Type B pancreatic cell (in vitro differentiated cells): ENCODE data around the gene CLEC2D. TPM values are rescaled to one million over a fixed set of nuclear protein-coding genes. Genes with fewer than 3 reads are reported as not detected.
"Not testable (repeated sequence)": the region's sequence is repeated elsewhere in the genome, so short reads cannot be mapped to it uniquely, and the experiment has no call there.

ENCODE experiments used
- DNase-seq: peaks from one replicate; pipeline ENCODE4 v3.0.0; 2021; ENCODE audit warnings: mixed read lengths; ENCODE audit not compliant: unreplicated experiment; ENCODE audit errors: extremely low spot score
- H3K27ac Mint-ChIP-seq: 2 replicates; pipeline ENCODE4 v1.8.0; 2021; ENCODE audit warnings: mild to moderate bottlenecking, mixed read lengths
- H3K27me3 Mint-ChIP-seq: 2 replicates; pipeline ENCODE4 v1.8.0; 2021; ENCODE audit warnings: mixed read lengths
- H3K36me3 Mint-ChIP-seq: 2 replicates; pipeline ENCODE4 v1.8.0; 2021; ENCODE audit warnings: mixed read lengths
- H3K4me1 Mint-ChIP-seq: one replicate; pipeline ENCODE4 v1.8.0; 2021; ENCODE audit warnings: mixed read lengths; ENCODE audit not compliant: unreplicated experiment
- H3K4me3 Mint-ChIP-seq: 2 replicates; pipeline ENCODE4 v1.8.0; 2021; ENCODE audit warnings: mild to moderate bottlenecking, mixed read lengths
- H3K9me3 Mint-ChIP-seq: 2 replicates; pipeline ENCODE4 v1.8.0; 2021; ENCODE audit warnings: mixed read lengths
- total RNA-seq: library from RNA; stranded (reverse); gene quantifications from 2 replicates; pipeline ENCODE4 v1.2.1, GENCODE V29; 2021; ENCODE audit warnings: low replicate concordance
- TF ChIP-seq, protein P1 (sequence below): fragments of 200-600 bp; sonication (generic); conservative IDR thresholded peaks from 2 replicates; pipeline ENCODE4 v1.5.0; 2021; ENCODE audit warnings: antibody characterized with exemption, mild to moderate bottlenecking

CLEC2D gene
- total RNA-seq, 1 donor from 2014 or later: 10.3 TPM

DNA sequence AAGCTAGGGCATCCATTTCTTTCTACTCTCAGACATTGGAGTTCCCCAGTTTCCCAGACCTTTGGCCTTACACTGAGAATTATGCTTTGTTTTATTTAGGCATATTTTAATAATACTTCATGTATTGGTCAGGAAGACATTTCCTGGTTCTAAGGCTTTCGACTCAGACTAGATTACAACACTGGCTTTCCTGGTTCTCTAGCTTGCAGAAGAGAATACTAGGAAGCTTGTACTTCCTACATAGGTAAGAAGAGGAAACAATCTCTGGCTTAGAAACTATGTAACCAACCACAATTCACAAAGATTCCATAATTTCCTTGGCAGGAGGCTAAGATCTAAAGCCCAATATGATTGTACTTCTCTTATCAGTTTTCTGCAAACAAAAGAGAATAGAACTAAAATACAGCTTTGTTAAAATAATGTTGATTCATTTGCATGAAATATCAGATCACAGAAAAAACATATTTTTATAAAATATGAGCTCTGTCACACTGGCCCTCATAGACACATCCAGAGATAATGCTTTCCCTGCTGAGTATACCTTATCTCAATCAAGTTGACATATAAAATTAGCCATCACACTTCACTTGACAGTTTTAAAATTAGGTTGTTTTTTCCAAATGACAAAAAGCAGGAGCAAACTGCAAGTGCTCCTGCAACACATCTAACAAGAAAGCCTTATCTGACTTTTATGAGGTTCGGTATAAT lies 30.5 kb downstream of the CLEC2D start:
- Mint-ChIP-seq H3K4me1 (no peaks in the 10 kb centered on the region), H3K4me3 (no peak overlapping the region), H3K27me3 (peaks cover 24% of the 10 kb centered on the region), H3K36me3 (peaks cover 21% of the 10 kb centered on the region), H3K9me3 (no peaks in the 10 kb centered on the region), H3K27ac (no peak overlapping the region)
- DNase-seq: no peak
- TF ChIP-seq, protein P1, sequence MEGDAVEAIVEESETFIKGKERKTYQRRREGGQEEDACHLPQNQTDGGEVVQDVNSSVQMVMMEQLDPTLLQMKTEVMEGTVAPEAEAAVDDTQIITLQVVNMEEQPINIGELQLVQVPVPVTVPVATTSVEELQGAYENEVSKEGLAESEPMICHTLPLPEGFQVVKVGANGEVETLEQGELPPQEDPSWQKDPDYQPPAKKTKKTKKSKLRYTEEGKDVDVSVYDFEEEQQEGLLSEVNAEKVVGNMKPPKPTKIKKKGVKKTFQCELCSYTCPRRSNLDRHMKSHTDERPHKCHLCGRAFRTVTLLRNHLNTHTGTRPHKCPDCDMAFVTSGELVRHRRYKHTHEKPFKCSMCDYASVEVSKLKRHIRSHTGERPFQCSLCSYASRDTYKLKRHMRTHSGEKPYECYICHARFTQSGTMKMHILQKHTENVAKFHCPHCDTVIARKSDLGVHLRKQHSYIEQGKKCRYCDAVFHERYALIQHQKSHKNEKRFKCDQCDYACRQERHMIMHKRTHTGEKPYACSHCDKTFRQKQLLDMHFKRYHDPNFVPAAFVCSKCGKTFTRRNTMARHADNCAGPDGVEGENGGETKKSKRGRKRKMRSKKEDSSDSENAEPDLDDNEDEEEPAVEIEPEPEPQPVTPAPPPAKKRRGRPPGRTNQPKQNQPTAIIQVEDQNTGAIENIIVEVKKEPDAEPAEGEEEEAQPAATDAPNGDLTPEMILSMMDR: no peak

DNA sequence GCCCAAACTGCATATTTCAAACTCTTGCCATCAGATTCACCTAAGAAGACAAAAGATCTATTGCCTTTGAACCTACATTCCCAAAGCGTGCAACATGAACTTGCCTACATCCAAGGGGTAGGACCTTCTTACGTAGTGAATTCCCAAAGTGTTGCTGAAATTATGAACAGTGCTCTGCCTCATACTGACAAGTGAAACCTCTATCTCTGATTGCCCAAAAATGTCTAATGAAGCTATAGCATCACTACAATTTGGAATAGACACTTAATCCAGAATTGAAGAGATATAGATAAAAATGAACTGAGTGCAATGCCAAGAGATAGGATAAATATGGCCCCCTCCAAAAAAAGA lies 31.1 kb downstream of the CLEC2D start:
- H3K4me3 Mint-ChIP-seq: no peak overlapping the region
- TF ChIP-seq, protein P1: no peak
- peaks cover 21% of the 10 kb centered on the region for H3K36me3 Mint-ChIP-seq
- no peak for DNase-seq
- H3K27ac Mint-ChIP-seq: no peak overlapping the region
- no peaks in the 10 kb centered on the region for H3K4me1 Mint-ChIP-seq
- peaks cover 24% of the 10 kb centered on the region for H3K27me3 Mint-ChIP-seq
- no peaks in the 10 kb centered on the region for H3K9me3 Mint-ChIP-seq

DNA sequence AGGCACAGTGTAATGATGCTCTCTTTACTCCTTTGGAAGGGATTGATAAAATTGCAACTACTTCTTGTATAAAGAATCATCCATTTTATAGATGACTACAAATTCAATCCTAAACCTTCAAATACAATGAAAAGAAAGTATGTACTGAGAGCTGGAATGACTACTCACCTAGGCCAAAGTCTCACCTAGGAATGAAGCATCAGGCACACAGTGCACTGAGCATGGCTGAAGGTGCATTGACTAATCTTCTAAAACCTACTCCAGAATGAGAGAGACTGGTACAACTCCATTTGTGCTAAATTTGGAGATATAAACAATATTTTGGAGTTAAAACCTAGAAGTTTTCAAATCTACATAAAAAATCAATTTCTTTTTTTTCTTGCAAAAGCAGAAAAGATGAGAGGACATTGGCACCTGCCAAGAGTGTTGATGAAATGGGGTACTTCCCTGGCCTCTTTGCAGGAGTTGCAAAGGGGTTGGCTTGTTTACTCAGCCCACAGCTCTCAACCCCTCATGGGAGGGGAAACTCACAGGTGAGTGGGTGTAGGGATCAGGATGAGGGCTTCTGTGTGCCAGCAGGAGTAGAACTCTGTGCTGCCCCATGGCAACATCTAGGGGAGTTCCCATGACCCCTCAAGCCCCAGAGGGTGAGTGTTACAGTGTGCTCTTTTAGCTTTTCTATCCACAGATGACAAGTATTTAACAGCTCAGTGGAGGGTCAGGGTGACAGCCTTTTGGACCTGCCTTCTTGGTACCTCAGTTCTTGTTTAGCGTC lies 32.1 kb downstream of the CLEC2D start:
- no peaks in the 10 kb centered on the region for H3K9me3 Mint-ChIP-seq
- peaks cover 11% of the 10 kb centered on the region for H3K36me3 Mint-ChIP-seq
- H3K4me3 Mint-ChIP-seq: no peak overlapping the region
- TF ChIP-seq, protein P1: no peak
- DNase-seq: no peak
- no peak overlapping the region for H3K27ac Mint-ChIP-seq
- no peaks in the 10 kb centered on the region for H3K4me1 Mint-ChIP-seq
- H3K27me3 Mint-ChIP-seq: peaks cover 24% of the 10 kb centered on the region

DNA sequence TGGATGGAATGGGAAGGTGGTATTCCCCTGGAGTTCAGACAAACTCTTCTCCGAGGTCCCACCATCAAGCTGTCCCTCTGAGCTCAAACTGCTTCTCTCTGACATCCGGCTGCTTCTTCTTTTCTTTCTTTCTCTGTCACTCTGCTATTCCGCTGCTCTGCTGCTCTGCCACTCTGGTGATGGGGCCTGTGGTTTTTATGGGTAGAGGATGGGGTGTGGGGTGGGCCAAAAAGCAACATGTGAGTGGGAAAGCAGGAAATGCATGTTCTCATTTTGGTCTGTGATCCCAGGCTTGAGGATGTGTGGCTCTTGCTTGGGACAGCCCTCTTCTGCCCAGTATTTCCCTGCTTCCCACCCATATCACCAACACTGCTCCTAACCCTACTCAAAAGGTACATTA lies 32.7 kb downstream of the CLEC2D start:
- peaks cover 24% of the 10 kb centered on the region for H3K27me3 Mint-ChIP-seq
- H3K27ac Mint-ChIP-seq: no peak overlapping the region
- no peak for DNase-seq
- TF ChIP-seq, protein P1: no peak
- H3K4me1 Mint-ChIP-seq: no peaks in the 10 kb centered on the region
- peaks cover 9% of the 10 kb centered on the region for H3K36me3 Mint-ChIP-seq
- H3K4me3 Mint-ChIP-seq: no peak overlapping the region
- no peaks in the 10 kb centered on the region for H3K9me3 Mint-ChIP-seq

DNA sequence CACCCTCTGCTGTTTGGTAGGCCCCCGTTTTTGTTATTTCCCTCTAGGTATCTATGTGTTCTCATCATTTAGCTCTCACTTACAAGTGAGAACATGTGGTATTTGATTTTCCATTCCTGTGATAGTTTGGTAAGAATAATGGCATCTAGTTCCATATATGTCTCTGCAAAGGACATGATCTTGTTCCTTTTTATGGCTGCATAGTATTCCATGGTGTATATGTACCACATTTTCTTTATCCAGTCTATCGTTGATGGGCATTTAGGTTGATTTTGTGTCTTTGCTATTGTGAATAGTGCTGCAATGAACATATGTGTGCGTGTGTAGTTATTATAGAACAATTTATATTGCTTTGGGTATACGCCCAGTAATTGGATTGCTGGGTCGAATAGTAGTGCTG lies 35.0 kb downstream of the CLEC2D start:
- not testable (repeated sequence) for H3K36me3 Mint-ChIP-seq, H3K9me3 Mint-ChIP-seq, H3K4me1 Mint-ChIP-seq, H3K27ac Mint-ChIP-seq, H3K4me3 Mint-ChIP-seq, DNase-seq
- H3K27me3 Mint-ChIP-seq: peaks cover 20% of the 10 kb centered on the region

DNA sequence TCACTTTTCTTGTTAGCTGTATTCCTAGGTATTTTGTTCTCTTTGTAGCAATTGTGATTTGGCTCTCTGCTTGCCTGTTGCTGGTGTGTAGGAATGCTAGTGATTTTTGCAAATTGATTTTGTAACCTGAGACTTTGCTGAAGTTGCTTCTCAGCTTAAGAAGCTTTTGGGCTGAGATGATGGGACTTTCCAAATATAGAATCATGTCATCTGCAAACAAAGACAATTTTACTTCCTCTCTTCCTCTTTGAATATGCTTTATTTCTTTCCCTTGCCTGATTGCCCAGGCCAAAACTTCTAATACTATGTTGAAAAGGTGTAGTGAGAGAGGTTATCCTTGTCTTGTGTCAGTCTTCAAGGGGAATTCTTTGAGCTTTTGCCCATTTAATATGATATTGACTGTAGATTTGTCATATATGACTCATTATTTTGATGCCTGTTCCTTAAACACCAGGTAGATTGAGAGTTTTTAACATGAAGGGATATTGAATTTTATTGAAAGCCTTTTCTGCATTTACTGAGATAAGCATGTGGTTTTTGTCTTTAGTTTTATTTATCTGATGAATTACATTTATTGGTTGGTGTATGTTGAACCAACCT lies 36.7 kb downstream of the CLEC2D start:
- no peaks in the 10 kb centered on the region for H3K9me3 Mint-ChIP-seq
- TF ChIP-seq, protein P1: no peak
- H3K4me1 Mint-ChIP-seq: no peaks in the 10 kb centered on the region
- no peak for DNase-seq
- peaks cover 12% of the 10 kb centered on the region for H3K27me3 Mint-ChIP-seq
- H3K27ac Mint-ChIP-seq: no peak overlapping the region
- H3K36me3 Mint-ChIP-seq: peaks cover 5% of the 10 kb centered on the region
- H3K4me3 Mint-ChIP-seq: no peak overlapping the region
